Measurements from ENCODE around the gene ASPN. TPM values are rescaled to one million over a fixed set of nuclear protein-coding genes. Genes with fewer than 3 reads are reported as not detected.
A peak's percentile ranks its signal among the peaks of the same experiment; 100 is the strongest.

The ASPN gene
- total RNA-seq, 6 donors from 2014 or later = 3.2 to 9.6 (median 5.8) TPM; not detected in 1

DNA sequence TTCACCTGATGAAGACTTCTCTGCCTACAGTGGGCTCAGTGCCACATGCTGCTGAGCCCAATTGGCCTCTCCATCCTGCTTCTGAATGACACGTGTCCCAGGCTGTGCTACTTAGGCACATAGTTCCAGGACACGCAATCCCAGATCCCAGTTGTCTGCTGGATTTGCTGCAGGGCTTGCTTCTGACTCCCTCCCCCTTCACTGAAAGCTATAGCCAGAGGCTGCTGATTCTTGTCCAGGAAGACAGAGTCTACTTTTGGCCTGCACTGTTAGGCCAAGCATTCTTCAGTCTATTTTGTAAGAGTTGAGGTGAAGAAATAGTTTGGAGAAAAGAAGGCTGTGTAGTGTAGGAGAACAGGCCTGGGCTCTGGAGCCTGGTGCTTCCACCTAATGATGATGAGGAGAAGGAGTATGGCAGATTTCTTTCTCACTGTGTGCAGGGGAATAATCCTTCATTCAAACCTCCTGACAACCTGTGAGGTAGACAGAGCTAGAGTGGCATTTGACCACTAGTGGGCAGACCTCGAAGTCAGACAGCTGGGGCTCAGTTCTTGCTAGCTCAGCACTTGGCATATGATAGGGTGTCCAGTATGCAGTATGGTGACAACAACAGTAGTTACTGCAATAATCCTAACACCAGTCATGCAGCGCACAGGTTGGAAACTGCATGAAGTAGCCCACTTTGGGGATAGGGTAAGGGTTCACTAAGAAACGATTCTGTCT lies 19.5 kb upstream of the ASPN start:
- peaks cover 0 to 3% (median 0%) of the 10 kb centered on the region in 4 donors for H3K4me1 ChIP-seq
- no peaks in the 10 kb centered on the region for H3K9me3 ChIP-seq
- H3K4me3 ChIP-seq = no peak overlapping the region
- 77 to 85% methylated on average over 5 of the region's 5 CpGs for WGBS, 2 donors
- TF ChIP-seq, protein P1, sequence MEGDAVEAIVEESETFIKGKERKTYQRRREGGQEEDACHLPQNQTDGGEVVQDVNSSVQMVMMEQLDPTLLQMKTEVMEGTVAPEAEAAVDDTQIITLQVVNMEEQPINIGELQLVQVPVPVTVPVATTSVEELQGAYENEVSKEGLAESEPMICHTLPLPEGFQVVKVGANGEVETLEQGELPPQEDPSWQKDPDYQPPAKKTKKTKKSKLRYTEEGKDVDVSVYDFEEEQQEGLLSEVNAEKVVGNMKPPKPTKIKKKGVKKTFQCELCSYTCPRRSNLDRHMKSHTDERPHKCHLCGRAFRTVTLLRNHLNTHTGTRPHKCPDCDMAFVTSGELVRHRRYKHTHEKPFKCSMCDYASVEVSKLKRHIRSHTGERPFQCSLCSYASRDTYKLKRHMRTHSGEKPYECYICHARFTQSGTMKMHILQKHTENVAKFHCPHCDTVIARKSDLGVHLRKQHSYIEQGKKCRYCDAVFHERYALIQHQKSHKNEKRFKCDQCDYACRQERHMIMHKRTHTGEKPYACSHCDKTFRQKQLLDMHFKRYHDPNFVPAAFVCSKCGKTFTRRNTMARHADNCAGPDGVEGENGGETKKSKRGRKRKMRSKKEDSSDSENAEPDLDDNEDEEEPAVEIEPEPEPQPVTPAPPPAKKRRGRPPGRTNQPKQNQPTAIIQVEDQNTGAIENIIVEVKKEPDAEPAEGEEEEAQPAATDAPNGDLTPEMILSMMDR (IDR thresholded peaks at IDR 0.05) = peak in 2 of 6 experiments; percentile 15 to 18
- TF ChIP-seq POLR2A (IDR thresholded peaks at IDR 0.05) (no peak), POLR2AphosphoS5 (IDR thresholded peaks at IDR 0.05) (no peak)
- no peaks in the 10 kb centered on the region for H3K36me3 ChIP-seq
- no peaks in the 10 kb centered on the region for H3K27me3 ChIP-seq
- H3K27ac ChIP-seq = peak overlapping the region in 1 of 4 donors; percentile 16
- peak; percentile 47 to 55 for ATAC-seq (ENCODE audit: low FRiP score in 2 of 2)
- DNase-seq = no peak

GRCh38 chr9:92500725-92501124 lies 18.4 kb upstream of the ASPN start:
- H3K4me1 ChIP-seq = no peaks in the 10 kb centered on the region

DNA sequence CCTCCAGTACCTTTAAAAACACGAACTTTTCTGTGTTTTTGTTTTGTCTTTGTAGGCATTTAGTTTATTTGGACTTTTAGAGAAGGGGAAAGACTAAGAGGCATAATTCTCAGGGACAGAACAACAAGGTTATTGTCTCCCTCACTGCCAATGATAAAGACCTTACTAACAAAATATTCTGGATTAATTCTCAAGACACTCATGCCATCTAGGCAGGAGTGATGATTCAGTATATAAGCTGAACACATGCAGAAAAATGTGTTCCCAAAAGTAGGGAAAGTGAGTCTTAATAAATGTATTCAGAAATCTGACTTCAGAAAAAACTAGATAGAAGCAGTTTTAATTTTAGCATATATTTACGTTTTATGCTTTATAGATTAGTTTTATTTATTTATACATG lies 17.4 kb upstream of the ASPN start:
- ATAC-seq (ENCODE audit: low FRiP score in 2 of 2) = no peak
- H3K36me3 ChIP-seq = no peaks in the 10 kb centered on the region

More at GRCh38 chr9:92500725-92501124, 18.4 kb upstream of the ASPN start:
- Histone ChIP-seq H3K27ac (no peak overlapping the region), H3K4me3 (no peak overlapping the region), H3K9me3 (no peaks in the 10 kb centered on the region), H3K36me3 (no peaks in the 10 kb centered on the region), H3K27me3 (no peaks in the 10 kb centered on the region)
- no peak for DNase-seq
- ATAC-seq (ENCODE audit: low FRiP score in 2 of 2) = no peak
- 95 to 98% methylated on average over 5 of the region's 5 CpGs for WGBS, 2 donors
- TF ChIP-seq, protein P1 (IDR thresholded peaks at IDR 0.05) = no peak
- TF ChIP-seq POLR2A (IDR thresholded peaks at IDR 0.05) = no peak
- TF ChIP-seq EP300 (IDR thresholded peaks at IDR 0.05) = no peak
- TF ChIP-seq POLR2AphosphoS5 (IDR thresholded peaks at IDR 0.05) = no peak

GRCh38 chr9:92496396-92497176 lies 14.3 kb upstream of the ASPN start:
- ATAC-seq (ENCODE audit: low FRiP score in 2 of 2) (no peak), DNase-seq (no peak)
- no peak overlapping the region for H3K4me3 ChIP-seq
- no peaks in the 10 kb centered on the region for H3K36me3 ChIP-seq
- no peak overlapping the region for H3K27ac ChIP-seq
- no peak for TF ChIP-seq POLR2AphosphoS5 (IDR thresholded peaks at IDR 0.05)
- TF ChIP-seq, protein P1 (IDR thresholded peaks at IDR 0.05) = no peak
- H3K9me3 ChIP-seq = no peaks in the 10 kb centered on the region
- no peaks in the 10 kb centered on the region for H3K4me1 ChIP-seq
- H3K27me3 ChIP-seq = no peaks in the 10 kb centered on the region
- WGBS, 2 donors = 85 to 92% methylated on average over 5 of the region's 5 CpGs

More for the DNA sequence above, 17.4 kb upstream of the ASPN start:
- H3K4me3 ChIP-seq = no peak overlapping the region
- DNase-seq = no peak
- H3K4me1 ChIP-seq = no peaks in the 10 kb centered on the region
- 71 to 88% methylated on average over 2 of the region's 2 CpGs for WGBS, 2 donors
- no peak overlapping the region for H3K27ac ChIP-seq
- H3K27me3 ChIP-seq = no peaks in the 10 kb centered on the region
- H3K9me3 ChIP-seq = no peaks in the 10 kb centered on the region
- TF ChIP-seq, protein P1 (IDR thresholded peaks at IDR 0.05) = no peak
- TF ChIP-seq EP300 (IDR thresholded peaks at IDR 0.05) (no peak), POLR2A (IDR thresholded peaks at IDR 0.05) (no peak), POLR2AphosphoS5 (IDR thresholded peaks at IDR 0.05) (no peak)

Measured in upper lobe of left lung (tissue), 6 donors.